HK-2 (cell line): ENCODE results near the gene BSN.
A peak's percentile ranks its signal among the peaks of the same experiment; 100 is the strongest.

Experiments
- DNase-seq: peaks from one replicate; pipeline ENCODE4 v3.0.0-alpha.2; 2018; ENCODE audit not compliant: unreplicated experiment

Gene BSN, protein sequence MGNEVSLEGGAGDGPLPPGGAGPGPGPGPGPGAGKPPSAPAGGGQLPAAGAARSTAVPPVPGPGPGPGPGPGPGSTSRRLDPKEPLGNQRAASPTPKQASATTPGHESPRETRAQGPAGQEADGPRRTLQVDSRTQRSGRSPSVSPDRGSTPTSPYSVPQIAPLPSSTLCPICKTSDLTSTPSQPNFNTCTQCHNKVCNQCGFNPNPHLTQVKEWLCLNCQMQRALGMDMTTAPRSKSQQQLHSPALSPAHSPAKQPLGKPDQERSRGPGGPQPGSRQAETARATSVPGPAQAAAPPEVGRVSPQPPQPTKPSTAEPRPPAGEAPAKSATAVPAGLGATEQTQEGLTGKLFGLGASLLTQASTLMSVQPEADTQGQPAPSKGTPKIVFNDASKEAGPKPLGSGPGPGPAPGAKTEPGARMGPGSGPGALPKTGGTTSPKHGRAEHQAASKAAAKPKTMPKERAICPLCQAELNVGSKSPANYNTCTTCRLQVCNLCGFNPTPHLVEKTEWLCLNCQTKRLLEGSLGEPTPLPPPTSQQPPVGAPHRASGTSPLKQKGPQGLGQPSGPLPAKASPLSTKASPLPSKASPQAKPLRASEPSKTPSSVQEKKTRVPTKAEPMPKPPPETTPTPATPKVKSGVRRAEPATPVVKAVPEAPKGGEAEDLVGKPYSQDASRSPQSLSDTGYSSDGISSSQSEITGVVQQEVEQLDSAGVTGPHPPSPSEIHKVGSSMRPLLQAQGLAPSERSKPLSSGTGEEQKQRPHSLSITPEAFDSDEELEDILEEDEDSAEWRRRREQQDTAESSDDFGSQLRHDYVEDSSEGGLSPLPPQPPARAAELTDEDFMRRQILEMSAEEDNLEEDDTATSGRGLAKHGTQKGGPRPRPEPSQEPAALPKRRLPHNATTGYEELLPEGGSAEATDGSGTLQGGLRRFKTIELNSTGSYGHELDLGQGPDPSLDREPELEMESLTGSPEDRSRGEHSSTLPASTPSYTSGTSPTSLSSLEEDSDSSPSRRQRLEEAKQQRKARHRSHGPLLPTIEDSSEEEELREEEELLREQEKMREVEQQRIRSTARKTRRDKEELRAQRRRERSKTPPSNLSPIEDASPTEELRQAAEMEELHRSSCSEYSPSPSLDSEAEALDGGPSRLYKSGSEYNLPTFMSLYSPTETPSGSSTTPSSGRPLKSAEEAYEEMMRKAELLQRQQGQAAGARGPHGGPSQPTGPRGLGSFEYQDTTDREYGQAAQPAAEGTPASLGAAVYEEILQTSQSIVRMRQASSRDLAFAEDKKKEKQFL (N-terminal part only)

DNA sequence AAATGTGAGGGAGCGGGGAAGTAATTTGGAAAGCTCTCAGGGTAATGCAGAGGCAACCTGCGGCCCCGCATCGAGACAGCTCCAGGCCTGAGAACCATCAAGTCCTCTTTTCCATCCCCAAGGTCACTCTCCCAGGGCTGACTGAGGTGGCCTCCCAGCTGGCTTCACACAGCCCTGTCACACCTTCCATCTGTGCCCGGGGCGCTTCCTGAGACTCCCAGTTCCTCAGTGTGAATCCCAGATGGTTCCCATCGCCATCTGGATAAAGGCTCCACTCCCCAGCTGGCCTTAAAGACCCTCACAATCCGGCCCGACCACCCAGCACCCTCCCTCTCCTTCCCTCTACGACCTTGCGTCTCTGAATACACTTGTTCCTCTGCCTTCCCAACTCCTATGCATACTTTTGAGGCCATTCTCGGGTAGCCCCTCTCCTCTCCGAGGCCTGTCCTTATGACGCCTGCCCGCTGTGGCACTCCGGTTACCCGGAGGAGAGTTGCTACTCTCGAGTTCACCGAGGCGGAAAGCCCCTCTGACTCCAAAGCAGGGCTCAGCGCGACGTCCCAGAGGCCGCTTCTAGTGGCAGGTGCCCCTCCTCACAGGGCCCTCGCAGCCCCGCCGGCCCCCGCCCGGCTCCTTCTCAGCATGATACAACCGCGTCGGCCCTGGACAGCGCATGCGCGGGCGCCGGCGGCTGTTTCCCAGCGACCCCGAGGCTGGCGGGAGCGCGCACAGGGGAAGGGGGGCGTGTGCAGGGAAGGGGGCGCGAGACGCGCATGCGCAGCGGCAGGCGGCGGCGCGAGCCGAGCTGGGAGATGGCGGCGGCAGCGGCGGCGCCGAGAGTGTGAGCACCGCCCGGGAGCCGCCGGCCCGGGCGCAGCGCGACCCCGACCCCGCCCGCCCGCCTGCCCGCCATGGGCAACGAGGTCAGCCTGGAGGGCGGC is at the start of gene BSN:
BSN (plus strand) TSS at position 786 of the 941 bp plus-strand sequence; CDS start at position 912, 126 bp downstream.
- peak; percentile 86 for DNase-seq

DNA sequence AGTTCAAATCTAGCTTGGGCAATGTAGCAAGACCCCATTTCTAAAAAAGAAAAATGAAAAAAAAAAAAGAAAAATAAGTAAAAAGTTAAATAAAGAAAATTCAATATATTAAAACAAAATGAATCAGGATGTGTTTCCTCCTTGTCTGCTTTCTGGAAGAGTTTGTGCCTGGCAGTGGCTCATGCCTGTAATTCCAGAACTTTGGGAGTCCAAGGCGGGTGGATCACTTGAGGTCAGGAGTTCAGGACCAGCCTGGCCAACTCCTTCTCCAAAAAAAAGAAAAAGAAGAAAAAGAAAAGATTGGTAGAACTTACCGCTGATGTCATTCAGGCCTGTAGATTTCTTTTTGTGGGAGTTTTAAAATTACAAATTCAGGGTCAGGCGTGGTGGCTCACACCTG is 47.4 kb upstream of the BSN start:
- DNase-seq = no peak

DNA sequence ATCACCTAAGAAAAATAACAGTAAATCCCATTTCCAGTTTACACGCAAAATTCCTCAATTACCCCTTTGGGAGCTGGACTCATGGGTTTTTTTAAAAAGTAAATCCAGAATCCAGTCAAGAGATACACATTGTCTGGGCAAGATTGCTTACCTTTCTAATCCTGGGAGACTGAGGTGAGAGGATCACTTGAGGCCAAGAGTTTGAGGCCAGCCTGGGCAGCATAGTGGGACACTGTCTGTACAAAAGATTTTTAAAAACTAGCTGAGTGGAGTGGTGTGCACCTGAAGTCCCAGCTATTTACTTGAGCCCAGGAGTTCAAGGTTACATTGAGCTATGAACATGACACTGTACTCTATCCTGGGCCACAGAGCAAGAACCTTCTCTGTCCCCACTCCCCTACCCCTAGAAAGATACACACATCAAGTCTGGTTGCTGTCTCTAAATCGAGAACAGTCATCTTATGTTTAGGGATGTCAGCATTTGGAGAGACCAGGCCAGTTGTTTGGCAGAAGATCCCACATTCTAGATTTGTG is 45.2 kb upstream of the BSN start:
- DNase-seq = no peak

DNA sequence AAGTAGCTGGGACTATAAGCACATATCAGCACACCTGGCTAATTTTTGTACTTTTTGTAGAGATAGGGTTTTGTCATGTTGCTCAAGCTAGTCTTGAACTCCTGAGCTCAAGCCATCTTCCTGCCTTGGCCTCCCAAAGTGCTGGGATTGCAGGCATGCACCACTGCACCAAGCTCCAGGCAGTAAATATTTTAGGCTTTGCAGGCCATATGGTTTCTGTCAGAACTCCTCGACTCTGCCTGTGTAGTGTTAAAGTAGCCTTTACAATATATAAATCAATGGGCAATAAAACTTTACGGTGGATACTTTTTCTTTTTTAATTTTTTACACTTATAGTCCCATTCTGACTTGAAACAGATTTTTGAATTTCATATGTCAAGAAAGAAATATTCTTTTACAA is 42.6 kb upstream of the BSN start:
- no peak for DNase-seq

DNA sequence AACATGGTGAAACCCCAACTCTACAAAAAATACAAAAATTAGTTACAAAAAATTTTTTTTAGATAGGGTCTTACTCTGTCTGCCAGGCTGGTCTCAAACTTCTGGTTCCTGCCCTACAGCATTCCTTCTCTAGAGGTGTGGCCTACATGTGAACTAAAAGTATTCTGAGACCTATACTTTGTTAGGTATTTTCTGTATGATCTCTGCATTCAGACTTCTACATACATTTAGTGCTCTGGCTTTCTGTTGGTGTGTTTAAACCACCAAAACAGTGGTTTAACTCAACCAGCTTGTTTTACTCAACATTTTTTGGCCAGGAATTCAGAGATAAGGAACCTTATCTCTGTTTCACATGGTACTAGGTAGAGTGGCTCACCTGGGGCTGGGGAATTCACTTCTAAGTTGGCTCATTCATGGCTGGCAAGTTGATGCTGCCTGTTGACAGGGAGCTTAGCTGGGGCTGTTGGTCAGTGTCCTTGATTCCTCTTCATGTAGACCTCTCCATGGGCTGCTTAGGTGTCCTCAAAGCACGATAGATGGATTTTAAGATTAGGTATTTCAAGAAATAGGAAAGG is 41.4 kb upstream of the BSN start:
- DNase-seq = no peak

DNA sequence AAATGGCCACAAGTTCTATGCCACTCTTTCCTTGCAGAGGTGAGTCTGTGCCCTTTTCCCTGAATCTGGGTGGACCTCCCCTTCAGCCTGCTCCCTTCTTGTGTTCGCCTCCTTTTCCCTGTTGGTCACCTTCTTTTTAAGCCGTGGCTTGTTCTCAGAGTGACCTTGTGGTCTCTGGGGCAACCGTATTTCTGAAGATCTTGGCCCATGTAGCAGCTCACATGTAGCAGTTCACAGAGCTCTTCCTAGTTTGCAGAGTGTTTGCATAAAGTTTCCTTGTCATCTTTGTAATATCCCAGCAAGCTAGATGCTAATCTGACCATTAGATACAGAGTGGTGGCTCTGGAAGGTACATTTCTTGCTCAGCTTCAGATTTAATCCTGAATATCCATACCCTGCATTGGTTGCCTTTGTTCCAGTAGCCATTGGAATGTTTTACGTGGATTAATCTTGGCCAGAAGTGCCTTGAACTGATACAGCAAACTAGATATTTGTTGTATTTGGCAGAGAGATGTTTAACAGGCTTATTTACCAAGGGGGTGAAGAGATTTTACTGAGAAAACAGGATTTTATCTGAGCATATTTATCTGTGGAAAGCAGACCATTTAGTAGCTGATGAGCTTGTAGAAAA is 40.7 kb upstream of the BSN start:
- DNase-seq = no peak

DNA sequence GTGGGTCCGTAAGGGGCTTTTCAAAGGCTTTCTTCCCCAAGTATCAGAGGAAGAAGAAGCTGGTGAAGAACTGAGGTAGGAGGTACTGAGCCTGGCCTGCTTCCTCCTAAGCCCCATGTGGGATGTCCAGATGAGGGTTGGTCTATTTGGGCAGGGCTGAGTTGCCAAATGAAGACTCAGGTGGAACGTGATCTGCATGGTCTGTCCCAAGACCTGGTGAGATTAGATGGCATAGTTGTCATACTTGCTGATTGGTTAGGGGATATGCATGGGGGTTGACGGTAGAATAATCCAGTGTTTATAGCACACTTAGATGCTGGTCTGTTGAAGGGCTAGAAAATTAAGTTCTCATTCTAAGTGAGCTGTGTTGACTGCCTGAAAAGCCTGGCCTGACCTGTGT is 36.3 kb upstream of the BSN start:
- DNase-seq = no peak

DNA sequence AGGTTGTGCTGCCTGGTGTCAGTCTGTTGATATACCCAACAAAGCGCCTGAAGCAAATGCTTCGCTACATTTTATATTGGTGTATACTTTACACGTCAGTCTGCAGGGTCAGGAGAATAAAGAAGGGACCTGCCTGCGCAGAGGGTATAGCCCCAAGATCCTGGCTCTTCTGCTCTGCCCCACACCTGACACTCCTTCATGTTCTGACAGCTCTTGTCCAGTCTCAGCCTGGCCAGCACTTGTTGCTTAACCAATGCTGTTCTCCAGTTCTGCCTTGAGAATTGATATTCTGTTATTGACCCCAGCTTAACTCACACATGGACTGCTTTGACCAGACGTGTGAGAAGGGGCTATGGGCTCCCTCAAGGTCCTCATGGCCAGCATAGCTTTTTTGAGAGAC is 35.8 kb upstream of the BSN start:
- no peak for DNase-seq

DNA sequence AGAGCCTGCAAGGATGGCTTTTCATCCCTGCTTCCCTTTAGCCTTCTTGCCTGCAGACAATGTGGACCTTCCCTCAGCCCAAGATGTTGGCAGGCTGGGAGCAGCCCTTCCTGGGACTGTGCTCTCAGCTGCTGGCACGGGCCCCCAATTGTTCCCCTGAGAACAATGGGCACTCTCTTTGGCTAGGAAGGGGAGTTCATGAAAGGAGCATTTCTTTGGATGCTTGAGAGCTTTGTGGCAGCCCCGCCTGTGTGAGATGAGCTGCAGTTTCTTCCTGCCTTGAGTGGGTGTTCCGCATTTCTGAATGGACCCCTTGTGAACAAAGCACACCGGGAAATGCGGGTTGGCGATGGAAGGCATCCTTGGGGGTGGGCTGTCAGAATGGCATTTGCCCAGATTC is 35.0 kb upstream of the BSN start:
- no peak for DNase-seq

DNA sequence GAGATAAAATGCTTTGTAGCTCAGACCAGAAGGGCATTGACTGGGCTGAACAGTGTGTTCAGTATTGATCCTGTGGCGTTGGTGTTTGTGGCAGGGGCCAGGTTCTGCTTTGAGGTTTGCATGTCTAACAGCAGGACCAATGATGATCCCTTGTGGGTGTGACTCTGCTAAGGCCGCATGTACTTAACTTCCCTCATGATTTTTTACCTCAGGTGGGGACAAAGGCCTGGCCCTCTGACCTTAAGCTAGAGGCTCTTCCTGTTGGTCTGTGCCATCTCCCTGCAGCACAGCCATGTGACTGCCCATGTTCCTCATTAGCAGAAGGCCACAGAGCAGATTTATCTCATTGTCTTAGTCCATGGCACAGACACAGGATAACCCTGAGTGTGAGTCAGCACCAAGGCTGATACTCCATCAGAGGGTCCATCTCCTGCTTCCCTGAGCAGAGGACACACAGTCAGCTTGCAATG is 34.3 kb upstream of the BSN start:
- DNase-seq = no peak

DNA sequence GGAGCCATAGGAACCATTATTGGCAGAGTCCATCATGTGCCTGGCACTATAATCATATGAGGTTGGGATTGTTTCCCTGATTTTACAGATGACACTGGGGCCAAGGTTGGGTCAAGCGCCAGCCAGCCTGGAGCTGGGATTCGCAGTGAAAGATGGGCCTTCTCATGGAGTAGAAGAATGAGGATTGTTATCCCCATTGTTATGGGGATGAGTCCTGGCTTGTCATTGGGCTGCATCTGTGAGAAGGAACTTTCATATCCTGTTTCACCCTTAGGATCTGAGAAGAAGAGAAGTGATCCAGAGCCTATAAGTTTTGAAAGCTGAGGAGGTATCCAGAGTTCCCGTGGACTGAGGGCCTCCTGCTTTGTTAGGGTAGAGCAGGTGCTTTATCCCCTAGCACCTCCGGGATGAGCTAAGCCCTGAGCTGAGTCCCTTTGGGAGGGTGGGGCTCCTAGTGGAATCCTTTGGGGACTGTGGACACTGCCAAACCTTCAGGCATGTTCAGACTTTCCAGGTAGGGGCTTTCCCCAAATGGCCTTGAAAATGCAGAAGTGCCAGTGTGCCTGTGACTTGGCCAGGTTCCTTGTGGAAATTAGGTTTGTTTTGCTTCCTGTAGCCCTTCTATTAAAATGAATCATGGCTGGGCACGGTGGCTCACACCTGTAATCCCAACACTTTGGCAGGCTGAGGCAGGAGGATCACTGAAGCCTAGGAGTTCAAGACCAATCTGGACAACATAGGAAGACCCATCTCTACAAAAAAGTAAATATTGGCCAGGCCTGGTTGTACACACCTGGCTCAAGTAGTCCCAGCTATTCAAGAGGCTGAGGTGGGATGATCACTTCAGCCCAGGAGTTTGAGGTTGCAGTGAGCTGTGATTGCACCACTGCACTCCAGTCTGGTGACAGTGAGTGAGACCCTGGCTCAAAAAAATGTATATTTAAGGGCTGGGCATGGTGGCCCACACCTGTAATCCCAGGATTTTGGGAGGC is 30.2 kb upstream of the BSN start:
- DNase-seq = no peak

DNA sequence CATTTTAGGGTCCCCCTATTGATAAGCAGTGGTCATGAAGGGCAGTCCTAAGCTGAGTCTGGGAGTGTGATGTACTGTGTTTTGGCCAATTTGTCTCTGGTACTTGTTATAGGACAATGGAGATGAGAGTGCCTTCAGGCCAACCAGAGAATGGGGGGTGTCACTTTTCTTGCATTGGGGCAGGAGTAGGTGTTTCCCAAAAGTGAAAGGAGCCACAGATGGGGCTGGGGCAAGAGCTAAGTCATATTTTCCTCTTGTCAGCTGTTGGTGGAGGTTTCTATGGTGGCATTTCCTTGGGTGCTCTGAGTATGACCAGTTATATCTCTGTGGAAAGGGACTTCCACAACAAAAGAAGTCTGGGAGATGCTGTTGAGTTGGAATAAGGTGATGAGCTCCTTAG is 24.7 kb upstream of the BSN start:
- no peak for DNase-seq

DNA sequence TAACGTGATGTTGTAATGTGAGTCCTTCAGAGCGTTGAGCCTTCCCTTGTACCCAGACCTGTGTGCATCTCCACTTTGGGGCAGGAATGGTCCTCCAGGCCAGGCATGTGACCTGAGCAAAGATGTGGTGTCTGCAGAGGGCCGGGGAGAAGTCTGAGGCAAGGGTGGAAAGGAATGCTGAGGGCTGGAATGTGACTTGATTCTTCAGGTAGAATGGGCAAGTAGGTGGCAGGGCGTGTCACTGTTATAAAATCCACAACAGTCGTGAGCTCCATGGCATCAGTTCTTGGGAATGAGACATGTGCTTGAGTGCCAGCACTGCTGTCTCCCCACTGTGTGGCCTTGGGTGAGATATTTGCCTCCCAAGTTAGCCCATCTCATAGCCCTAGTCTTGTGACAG is 24.0 kb upstream of the BSN start:
- no peak for DNase-seq

DNA sequence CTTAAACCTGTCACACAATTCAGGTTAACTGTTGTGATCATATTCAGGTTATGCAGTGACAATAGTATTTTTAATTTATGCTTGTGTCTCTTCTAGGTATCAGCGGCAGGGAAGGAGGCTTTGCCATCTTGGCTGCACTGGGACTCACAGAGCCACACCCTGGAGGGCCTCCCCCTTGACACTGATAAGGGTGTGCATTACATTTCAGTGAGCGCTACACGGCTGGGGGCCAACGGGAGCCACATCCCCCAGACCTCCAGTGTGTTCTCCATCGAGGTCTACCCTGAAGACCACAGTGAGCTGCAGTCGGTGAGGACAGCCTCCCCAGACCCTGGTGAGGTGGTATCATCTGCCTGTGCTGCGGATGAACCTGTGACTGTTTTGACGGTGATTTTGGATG is 23.6 kb upstream of the BSN start:
- DNase-seq = no peak

DNA sequence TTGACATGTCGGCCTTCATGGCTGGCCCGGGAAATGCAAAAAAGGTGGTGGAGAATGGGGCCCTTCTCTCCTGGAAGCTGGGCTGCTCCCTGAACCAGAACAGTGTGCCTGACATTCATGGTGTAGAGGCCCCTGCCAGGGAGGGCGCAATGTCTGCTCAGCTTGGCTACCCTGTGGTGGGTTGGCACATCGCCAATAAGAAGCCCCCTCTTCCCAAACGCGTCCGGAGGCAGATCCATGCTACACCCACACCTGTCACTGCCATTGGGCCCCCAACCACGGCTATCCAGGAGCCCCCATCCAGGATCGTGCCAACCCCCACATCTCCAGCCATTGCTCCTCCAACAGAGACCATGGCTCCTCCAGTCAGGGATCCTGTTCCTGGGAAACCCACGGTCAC is 23.1 kb upstream of the BSN start:
- no peak for DNase-seq

DNA sequence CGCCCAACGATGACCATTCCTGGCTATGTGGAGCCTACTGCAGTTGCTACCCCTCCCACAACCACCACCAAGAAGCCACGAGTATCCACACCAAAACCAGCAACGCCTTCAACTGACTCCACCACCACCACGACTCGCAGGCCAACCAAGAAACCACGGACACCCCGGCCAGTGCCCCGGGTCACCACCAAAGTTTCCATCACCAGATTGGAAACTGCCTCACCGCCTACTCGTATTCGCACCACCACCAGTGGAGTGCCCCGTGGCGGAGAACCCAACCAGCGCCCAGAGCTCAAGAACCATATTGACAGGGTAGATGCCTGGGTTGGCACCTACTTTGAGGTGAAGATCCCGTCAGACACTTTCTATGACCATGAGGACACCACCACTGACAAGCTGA is 22.6 kb upstream of the BSN start:
- no peak for DNase-seq

DNA sequence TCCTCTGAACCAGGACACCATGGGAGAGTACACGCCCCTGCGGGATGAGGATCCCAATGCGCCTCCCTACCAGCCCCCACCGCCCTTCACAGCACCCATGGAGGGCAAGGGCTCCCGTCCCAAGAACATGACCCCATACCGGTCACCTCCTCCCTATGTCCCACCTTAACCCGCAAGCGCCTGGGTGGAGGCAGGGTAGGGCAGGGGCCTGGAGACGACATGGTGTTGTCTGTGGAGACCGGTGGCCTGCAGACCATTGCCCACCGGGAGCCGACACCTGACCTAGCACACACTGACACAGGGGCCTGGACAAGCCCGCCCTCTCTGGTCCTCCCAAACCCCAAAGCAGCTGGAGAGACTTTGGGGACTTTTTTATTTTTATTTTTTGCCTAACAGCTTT is 21.2 kb upstream of the BSN start:
- no peak for DNase-seq

DNA sequence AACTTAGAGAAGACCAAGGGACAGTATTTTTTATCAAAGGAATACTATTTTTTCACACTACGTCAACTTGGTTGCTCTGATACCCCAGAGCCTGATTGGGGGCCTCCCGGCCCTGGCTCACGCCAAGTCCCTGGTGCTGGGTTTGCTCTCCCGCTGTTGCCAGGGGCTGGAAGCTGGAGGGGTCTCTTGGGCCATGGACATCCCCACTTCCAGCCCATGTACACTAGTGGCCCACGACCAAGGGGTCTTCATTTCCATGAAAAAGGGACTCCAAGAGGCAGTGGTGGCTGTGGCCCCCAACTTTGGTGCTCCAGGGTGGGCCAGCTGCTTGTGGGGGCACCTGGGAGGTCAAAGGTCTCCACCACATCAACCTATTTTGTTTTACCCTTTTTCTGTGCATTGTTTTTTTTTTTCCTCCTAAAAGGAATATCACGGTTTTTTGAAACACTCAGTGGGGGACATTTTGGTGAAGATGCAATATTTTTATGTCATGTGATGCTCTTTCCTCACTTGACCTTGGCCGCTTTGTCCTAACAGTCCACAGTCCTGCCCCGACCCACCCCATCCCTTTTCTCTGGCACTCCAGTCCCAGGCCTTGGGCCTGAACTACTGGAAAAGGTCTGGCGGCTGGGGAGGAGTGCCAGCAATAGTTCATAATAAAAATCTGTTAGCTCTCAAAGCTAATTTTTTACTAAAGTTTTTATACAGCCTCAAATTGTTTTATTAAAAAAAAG is 20.3 kb upstream of the BSN start:
- no peak for DNase-seq
